Stimulated activated CD4-positive, alpha-beta T cell treated with anti-CD3 and anti-CD28 coated beads, Interleukin-12 subunit alpha, Interleukin-12 subunit beta, amount 100 ng/mL, for 48 hours (primary cell): Measurements from ENCODE around the gene CATSPER2.
"Not testable (repeated sequence)": the region's sequence is repeated elsewhere in the genome, so short reads cannot be mapped to it uniquely, and the experiment has no call there.

Experiments
- DNase-seq, 3 donors: peaks; one replicate each; pipeline ENCODE4 v3.0.0-alpha.2; 2020; ENCODE audit warnings: low read depth in 2 of 3, low spot score in 1 of 3

CATSPER2 gene

DNA sequence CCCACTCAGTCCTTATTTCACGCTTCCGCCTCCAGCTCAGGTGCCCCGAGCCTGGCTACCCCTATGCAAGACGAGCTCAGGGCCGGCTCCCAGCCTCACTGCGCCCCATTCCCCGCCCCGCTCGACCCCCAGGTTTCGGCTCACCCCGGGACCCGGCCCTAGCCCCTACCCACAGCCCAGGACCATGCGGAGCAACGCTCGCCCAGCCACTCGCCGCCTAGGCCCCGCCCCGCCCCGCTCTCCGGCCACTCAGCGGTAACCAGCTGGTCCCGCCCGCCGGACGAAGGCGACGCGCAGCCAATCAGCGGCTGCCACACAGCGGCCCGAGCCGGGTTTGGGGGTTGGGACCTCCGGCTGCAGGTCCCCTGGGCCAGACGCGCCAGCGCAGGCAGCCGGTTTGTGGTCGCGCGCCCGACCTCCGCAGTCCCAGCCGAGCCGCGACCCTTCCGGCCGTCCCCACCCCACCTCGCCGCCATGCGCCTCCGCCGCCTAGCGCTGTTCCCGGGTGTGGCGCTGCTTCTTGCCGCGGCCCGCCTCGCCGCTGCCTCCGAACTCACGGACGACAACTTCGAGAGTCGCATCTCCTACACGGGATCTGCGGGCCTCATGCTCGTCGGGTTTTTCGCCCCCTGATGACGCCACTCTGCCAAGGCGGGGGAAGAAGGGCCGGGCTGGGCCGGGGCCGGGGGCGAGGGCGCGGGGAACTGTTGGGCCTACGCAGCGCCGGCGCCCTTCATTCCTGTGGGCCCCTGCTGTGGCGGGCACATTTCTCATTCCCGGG is at the start of gene CATSPER2:
CATSPER2 (minus strand) TSS at position 196 of the 781 bp plus-strand sequence. CDS start 783 bp downstream, outside the sequence.
- no peak for DNase-seq

DNA sequence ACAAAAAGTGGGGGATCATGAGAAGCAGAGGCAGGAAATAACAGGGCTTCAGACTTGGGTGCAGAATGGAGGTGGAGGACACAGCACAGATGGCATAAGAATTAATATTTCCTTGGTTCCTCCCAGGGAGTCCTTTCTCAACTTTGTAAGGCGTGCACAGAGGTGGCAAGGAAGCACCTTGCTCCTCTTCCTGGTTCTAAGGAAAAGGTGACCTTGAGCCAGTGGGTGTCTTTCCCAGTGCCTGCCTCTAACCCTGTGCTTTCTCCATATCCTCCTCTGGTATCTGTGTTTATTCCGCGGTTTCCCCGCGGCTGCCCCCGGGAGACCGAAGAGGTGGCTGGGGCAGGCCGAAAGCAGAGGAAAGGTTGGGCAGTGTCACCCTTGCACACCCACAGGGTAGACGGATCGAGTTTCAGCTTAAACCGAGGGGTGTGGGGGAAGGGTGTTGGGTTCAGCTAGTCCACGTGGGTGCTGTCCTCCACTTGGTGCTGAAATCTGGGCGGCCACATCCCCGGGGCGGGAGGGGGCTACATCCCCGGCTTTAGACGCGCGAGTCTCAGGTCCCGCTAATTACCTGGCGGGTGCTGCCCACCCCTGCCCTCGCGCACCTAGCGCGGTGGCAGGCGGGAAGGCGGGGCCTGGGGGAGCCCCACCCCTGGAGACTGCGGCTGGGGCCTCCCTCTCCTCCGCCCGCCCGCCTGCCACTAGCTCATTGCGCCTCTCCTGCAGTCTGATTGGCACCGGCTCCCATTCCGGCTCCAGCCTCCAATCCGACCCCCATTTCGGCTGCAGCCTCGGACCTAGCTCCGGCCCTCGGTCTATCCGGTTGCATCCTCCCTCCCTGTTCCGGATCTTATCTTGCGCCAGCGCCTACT is 44.7 kb upstream of the CATSPER2 start, which contains the start of gene CKMT1A:
CKMT1A (plus strand) TSS at position 712 of the 875 bp plus-strand sequence. CDS start 192 bp downstream, outside the sequence.
- DNase-seq: not testable (repeated sequence)

DNA sequence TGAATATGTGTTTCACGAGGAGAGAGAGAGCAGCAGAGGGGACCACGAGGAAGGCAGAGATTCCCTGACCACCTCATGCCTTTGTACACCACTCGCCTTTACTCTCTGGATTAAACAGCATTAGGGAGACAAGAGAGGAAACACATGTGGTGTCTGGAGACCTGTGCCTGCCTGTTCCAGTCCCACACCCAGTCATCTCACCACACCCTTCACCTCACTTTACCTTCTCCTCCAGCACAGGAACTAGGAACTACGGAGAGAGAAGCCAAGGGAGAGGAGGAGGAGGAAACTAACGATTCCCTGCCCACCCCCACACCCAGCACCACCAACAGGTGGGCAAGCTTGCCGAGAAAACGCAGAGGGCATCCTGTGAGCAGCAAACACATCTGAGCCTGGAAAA is 44.0 kb upstream of the CATSPER2 start:
- DNase-seq: not testable (repeated sequence)

DNA sequence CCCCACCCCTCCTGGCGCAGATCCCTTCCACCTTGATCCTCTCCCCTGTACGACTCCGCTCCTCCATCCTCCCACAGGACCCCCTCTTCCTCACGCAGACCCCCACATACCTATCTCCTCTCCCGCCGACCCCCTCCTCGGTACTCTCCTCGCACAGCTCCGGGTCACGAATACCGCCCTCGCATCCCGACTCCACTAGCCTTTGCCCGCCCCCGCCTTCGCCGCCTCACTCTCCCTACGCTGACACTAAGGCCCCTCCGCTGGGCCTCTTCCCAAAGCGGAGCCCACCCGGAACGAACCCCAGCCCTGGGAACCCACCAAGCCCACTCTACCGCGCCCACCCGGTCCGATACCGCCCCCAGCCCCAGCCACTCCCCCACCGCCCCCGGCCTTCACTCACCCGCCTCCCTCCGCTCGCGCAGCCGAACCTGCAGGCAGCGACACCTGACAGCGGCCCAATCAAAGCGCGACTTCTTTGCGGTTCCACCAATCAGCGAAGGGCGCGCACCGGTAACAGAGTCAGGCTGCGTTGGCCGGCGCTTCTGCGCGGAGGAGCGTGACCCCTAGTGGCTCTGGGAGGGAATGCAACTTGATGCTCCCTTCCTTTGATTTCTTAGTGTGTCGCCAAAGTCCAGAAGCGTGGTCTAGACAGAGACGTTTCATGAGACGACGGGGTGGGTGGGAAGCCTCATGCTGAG is 41.1 kb upstream of the CATSPER2 start:
- not testable (repeated sequence) for DNase-seq

DNA sequence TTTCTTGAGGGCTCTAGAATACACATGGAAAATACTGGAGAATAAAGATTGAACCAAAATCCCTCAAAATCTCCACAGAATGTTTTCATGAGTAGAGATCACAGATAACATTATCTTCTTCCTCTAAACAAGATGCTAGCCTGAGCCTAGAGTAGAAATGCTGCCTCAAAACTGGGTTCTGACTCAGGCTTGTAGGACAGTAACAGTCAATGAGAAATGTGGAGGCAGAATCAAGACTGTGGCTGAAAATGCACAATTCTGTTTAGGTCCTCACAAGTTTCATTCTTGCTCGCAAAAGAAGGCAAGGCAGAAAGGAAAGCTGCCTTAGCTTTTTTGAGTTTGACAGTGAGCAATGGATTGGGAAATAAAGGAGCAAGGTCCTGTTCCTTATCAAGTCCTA is 25.5 kb upstream of the CATSPER2 start:
- DNase-seq: not testable (repeated sequence)

DNA sequence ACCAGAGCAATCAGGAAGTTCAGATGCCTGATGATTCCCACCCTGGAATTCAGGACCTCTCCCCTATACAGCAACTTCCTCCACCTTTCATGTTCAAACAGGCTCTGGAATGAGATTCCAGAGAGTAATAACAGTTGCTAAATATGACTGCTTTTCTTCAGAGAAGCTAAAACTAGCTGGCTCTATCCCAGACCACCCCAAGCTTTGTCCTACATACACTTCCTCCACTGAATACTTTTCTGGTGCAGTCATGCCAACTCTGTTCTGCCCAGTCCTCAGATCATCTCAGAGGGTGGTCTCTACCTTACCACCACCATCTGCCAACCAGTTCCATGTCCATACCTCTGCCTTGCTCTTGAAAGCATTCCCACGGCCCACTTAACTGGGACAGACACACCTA is 17.5 kb upstream of the CATSPER2 start:
- not testable (repeated sequence) for DNase-seq

DNA sequence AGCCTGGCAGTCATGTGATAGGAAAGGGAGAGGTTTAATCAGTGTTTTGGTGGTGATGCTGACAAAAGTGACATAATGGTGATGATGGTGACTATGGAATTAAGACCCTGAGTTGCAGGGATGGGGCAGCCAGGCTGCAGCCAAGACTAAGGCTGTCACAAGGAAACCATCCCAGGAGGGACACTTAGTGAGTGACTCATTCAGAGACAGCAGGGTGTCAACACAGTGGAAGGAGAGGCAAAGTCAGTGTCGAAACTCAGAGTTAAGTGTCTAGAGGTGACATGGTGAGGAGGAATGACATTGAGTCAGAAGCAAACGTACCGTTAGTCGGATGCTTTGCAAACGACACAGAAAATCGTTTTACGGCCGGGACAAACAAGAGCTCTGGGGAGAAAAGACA is 14.7 kb upstream of the CATSPER2 start:
- not testable (repeated sequence) for DNase-seq

DNA sequence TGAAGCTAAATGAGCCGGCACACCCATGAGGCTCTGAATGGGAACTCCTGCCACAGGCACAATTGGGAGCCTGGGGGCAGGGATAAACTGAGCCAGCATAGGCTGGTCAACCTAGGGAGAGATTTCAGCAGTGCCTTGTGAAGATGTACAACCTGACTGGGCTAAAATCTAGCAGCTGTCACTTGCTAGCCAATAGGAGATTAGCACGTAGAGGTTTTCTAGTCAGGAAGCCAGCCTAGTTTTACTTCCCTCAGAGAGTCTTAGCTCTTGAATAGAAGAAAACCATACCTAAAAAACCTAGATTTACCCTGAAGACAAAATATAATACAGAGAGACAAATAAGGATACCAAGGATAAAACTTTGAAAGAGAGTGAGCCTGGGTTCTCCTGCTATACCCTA is 13.6 kb upstream of the CATSPER2 start:
- not testable (repeated sequence) for DNase-seq

DNA sequence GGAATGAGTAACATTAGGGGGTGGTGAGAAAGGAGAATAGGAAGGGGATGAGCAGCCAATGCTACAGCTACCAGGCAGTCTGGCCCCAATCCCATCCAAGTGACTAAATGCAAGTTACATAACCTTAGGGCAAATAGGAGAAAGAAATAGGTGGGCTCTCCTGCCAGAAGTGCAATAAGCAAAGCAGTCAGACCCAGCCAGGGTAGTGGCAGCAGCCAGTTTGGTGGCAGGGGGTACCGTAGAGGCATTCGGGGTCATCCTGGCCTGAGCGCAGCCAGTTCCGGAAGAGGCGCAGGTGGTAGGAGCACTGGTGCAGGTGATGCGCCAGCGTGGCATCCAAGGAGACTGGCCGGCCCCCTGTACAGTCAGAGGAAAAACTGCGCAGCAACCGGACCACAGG is 11.1 kb upstream of the CATSPER2 start:
- not testable (repeated sequence) for DNase-seq

DNA sequence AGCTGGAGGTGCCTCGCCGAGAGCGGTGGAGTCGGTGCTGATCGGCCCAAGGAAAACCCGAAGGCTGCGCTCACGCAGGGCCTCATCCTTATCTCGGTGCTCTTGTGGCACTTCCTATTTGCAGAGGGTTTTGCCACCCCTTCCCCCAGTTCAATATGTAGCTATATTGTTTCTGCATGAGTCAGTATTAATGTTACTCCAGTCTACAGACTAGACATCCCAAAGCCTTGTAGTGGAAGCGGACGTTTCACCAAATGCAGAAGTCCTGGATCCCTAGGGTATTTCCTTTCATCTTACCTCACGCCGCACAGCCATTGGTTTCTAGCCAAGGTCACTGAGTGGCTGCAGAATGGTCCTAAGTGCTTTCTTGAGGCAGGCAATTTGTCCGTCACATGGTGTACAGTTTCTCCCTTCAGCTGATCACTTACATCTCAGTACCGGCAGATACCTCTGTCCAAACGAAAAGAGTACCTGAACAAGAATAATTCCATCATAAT is 834 bp upstream of the CATSPER2 start:
- not testable (repeated sequence) for DNase-seq

DNA sequence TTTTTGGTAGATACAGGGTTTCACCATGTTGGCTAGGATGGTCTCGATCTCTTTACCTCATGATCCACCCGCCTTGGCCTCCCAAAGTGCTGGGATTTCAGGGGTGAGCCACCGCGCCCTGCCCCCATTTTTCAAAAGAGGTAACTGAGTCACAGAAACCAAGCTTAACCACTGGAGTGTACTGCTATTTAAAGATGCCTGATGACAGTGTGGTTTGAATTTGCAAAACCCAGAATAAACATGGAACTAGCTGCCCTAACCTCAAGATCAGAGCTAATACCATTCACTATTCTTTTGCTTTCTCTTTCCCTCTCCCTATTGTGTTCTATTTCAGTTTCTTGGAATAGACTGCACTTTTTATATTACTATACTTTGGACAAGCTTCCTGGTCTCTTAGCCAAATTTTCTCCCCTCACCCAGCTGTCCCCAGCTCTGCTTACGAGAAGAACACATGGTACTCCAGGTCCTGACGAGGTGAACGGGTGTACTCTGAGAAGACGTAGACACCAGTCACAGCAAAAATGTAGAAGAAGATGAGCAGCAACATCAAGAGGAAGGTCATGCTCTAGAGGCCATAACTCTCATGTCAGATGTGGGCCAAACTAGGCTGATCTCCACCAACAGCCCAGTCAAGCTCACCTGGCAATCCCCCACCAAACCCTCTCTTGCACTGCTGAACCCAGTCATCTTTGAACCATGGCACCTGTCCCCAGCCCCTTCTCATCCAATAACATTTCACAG is 10.0 kb downstream of the CATSPER2 start:
- not testable (repeated sequence) for DNase-seq

DNA sequence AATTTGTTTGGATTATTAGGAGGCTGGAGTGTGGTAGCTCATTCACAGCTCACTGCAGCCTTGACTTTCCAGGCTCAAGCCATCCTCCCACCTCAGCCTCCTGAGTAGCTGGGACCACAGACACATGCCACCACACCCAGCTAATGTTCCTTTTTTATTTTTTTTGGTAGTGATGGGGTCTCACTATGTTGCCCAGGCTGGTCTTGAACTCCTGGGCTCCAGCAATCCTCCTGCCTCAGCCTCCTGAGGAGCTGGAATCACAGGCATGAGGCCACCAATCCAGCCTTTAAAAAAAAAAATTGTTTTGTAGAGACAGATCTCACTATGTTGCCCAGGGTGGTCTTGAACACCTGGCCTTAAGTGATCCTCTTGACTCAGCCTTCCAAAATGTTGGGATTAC is 21.7 kb downstream of the CATSPER2 start:
- not testable (repeated sequence) for DNase-seq

DNA sequence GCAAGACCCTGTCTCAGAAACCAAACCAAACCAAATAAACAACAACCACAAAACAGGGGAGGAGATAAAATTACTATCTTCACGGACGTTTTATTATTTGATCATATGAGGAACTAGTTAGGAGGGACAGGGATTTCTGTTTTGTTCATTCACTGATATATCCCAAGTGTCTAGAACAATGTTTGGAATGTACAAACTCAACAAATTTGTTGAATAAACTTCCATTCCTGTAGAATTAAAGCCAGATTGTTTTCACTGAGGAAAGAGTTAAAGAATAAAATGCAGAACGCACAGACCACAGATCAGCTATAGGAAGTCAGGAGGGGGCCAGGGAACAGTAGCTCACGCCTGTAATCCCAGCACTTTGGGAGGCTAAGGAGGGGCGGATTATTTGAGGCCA is 23.5 kb downstream of the CATSPER2 start:
- no peak for DNase-seq

DNA sequence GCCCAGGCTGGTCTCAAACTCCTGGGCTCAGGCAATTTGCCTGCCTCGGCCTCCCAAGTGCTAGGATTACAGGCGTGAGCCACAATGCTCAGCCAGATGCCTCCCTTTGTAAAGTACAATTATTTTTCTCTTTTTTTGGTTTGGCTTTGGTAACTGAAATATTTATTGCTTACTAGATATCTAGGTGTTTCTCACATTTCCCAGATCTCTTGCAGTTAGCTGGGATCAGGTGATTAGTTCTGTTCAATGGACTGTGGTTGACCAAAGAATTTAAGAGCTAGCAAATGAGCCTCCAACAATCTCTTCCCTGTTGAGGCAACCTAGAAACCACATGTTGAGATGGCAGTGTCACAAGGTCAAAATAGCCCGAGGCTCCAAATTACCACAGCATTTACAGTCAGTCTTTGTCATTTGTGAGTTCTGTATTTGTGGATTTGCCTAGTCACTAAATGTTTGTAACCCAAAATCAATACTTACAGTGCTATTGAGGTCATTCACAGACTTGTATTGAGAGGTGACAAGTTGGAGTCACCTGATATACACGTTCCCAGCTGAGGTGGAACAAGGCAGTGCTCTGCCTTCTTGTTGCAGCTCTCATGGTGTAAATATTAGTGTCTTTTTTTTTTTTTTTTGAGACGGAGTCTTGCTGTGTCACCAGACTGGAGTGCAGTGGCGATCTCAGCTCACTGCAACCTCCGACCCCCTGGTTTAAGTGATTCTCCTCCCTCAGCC is 26.4 kb downstream of the CATSPER2 start:
- DNase-seq: not testable (repeated sequence)

DNA sequence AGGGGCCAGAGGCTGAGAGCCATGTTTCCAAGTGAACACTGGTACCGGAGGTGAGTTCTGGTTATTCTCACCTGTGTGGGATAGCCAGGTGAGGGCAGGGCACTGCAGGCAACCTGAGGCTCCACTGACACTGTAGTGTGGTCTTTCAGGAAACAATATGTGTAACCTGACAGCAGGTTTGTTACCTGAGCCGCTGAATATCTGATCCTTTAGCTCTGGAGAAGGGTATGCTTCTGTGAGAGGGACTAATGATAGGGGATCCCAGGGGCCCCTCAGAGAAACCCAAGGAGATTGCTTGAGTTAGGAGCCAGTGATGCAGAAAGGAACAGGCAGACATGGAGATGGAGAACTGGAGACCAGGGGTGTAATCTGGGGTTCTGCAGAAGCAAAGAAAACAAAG is 29.9 kb downstream of the CATSPER2 start, which contains the start of gene STRC:
STRC (minus strand) TSS at position 101 of the 400 bp plus-strand sequence; CDS start at position 23, 78 bp downstream.
- DNase-seq: not testable (repeated sequence)

DNA sequence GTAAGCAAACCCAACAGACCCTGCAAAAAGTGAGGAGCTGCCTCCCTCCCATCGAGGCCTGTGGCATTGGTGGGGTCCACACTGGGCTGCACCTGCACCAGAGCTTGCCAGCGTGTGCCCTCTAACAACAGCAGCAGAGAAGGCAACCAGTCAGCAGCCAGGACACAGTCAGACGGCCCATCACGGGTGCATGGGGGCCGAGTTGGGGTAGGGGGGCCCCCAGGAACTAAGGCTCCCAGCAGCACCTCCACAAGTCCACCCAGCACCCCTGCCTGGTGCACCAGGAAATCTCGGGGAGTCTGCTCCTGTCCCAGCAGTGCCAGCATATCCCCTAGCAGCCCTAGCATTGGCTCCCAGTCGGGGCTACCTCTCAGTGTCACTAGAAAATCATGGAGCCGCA is 30.9 kb downstream of the CATSPER2 start:
- DNase-seq: not testable (repeated sequence)

DNA sequence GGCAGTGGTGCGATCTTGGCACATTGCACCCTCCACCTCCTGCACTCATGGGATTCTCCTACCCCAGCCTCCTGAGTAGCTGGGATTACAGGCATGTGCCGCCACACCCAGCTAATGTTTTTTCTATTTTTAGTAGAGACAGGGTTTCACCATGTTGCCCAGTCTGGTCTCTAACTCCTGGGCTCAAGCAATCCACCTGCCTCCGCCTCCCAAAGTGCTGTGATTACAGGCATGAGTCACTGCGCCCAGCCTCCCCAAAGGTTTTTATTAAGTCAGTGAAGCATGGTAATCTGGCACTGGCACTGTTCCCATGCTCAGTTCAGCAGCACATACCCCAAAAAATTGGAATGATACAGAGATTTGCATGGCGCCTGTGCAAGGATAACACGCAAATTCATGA is 46.4 kb downstream of the CATSPER2 start:
- DNase-seq: not testable (repeated sequence)

DNA sequence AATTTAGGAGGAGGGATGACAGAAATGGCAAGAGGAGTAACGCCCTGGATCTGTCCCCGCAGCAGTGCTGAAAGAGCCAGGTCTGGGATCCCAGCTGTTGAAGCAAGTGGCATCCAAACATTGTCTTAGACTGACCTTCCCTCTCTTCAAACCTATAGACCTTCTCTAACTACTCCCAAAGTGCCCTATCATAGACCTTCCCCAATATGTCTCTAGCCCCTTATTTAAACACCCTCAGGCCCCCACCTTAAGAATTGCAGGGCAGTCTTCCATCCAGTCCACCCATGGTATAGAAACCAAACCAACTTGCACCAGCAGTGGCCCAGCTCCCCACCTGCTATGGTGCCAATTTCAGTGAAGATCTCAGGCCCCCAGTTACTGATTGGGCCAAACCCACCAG is 48.4 kb downstream of the CATSPER2 start:
- not testable (repeated sequence) for DNase-seq

DNA sequence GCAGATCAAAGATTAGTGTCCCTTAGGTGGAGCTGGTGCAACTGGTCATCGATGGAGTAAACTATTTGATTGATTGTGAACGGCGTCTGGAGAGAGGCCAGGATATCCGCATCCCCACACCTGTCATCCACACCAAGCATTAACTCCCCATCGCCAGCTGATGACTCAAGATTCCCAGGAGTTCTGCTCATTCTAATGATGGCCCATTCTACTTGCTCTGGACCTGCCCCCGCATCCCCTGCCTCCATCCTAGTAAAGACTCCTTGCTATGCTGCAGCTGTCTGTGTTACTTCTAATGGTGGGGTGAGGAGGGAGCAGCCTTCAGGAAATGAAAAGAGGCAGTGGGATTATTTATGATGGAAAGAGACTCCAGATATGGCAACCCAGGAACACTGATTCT is 49.5 kb downstream of the CATSPER2 start:
- DNase-seq: not testable (repeated sequence)
